OCI-LY3 (cell line): ENCODE measurements around the gene FKBP4.

Experiments
- CTCF ChIP-seq: fragments of 200-600, 300-600 bp; sonication (generic); IDR thresholded peaks from 2 replicates; pipeline ENCODE4 v1.5.1; 2014; ENCODE audit warnings: antibody characterized with exemption, low read length, low read depth
- EZH2phosphoT487 ChIP-seq: fragments of 200-600 bp; shearing (Covaris generic); IDR thresholded peaks from 2 replicates; pipeline ENCODE4 v1.6.1; 2018; ENCODE audit warnings: antibody characterized with exemption, mixed run types, low read depth

DNA sequence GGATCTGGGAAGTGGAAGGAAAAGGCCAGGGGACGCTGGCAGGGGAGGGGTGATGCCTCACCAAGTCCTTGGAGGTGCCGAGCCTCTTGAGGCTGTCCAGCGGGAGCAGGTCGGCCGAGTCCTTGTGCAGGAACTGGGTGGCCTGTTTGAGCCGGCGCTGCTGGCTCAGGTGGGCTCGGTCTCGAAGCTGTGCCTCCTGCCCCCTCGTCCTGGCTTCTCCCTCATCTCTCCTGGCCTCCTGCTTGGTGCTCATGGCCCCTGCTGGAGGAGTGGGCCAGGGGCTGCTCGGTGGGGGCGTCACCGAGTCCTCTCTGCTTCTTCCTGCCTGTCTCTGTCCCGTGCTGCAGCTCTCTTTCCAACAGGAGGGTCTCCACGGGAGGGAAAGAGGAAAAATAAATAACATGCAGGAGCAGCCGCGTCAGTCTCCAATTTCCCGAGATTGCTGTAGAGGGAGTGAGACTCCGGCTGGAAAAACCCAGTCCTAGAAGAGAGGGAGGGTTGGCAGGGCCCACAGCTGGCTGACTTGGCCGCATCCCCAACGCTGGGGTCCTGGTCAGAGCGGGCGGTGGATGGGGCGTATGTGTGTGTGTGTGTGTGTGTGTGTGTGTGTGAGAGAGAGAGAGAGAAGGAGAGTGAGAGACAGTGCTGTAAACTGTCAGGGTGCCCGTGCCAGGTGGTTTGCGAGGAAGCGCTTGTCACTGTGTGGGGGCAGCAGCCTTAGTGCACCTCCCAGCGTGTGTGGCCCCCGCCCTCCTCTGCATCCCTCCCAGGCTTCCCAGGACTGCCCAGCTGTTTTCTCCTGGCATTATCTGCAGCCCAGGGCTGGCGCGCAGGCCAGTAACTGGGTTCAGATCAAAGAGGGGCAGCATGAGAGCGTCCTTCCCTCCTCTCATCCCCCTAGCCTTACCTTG lies 40.1 kb downstream of the FKBP4 start, which contains the start of gene NRIP2:
- TF ChIP-seq CTCF (no peak), EZH2phosphoT487 (no peak)
